Measurements from ENCODE around the gene MAP6D1.

DNA sequence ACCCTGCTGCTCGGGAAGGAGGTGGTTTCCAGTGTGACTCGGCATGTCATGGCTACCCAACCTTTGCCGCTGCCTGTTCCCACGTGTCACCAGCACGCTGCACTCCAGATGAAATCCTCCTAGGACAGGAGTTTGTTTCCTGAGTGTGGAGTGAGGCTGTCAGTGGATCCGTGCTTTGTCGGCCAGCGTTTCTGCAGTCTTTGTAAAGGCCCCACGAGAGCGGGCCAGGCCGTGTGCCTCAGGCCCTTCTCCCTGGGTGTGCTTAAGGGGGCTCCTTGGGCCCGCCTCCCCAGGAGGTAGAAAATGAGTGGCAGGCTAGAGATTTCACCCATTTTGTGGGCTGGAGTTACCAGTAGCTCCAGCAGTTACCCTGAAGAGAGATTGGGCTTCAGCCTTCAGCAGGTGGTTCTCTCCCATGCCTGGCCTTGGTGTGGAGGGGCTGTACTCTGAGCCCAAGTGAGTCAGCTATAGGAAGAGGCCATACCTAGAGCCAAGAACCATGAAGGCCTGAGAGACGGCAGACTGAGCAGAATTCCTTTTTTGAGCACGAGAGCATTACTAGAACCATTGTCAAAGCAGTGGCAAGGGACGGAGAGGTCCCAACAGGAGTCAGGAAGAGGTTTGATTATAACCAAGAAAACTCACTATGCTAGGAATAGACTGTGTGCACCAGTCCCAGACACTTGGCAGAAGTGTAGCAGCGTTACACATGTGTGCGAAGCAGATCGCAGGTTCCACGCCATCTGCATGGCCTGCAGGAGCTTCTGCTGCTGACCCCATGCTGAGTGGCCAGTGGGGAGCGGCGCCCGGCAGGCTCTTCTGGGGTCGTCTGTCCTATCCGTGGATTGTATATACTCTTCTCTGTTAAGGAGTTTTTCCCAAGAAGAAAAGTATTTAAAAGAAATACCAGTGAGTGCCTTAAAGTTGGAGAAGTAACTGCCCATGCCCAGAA is 14.5 kb downstream of the MAP6D1 start:
- TF ChIP-seq, protein P1, sequence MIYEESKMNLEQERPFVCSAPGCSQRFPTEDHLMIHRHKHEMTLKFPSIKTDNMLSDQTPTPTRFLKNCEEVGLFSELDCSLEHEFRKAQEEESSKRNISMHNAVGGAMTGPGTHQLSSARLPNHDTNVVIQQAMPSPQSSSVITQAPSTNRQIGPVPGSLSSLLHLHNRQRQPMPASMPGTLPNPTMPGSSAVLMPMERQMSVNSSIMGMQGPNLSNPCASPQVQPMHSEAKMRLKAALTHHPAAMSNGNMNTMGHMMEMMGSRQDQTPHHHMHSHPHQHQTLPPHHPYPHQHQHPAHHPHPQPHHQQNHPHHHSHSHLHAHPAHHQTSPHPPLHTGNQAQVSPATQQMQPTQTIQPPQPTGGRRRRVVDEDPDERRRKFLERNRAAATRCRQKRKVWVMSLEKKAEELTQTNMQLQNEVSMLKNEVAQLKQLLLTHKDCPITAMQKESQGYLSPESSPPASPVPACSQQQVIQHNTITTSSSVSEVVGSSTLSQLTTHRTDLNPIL (CRISPR knock-in tag; IDR thresholded peaks at IDR 0.05; ENCODE audit: low read depth): no peak
- TF ChIP-seq, protein P2, sequence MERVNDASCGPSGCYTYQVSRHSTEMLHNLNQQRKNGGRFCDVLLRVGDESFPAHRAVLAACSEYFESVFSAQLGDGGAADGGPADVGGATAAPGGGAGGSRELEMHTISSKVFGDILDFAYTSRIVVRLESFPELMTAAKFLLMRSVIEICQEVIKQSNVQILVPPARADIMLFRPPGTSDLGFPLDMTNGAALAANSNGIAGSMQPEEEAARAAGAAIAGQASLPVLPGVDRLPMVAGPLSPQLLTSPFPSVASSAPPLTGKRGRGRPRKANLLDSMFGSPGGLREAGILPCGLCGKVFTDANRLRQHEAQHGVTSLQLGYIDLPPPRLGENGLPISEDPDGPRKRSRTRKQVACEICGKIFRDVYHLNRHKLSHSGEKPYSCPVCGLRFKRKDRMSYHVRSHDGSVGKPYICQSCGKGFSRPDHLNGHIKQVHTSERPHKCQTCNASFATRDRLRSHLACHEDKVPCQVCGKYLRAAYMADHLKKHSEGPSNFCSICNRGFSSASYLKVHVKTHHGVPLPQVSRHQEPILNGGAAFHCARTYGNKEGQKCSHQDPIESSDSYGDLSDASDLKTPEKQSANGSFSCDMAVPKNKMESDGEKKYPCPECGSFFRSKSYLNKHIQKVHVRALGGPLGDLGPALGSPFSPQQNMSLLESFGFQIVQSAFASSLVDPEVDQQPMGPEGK (CRISPR knock-in tag; IDR thresholded peaks at IDR 0.05; ENCODE audit: borderline replicate concordance): no peak
- TF ChIP-seq ZFP30 (CRISPR knock-in tag; IDR thresholded peaks at IDR 0.05): no peak
- TF ChIP-seq SNAI2 (CRISPR knock-in tag; IDR thresholded peaks at IDR 0.05): no peak
- no peak for TF ChIP-seq ZFP3 (CRISPR knock-in tag; IDR thresholded peaks at IDR 0.05)
- TF ChIP-seq ZC3H10 (CRISPR knock-in tag; IDR thresholded peaks at IDR 0.05): no peak
- TF ChIP-seq BACH2 (CRISPR knock-in tag; IDR thresholded peaks at IDR 0.05; ENCODE audit: borderline replicate concordance): no peak
- no peak for TF ChIP-seq PPARA (CRISPR knock-in tag; IDR thresholded peaks at IDR 0.05; ENCODE audit: borderline replicate concordance)
- no peak for TF ChIP-seq TOX (CRISPR knock-in tag; IDR thresholded peaks at IDR 0.05; ENCODE audit: borderline replicate concordance)
